Muscle of leg (tissue), 11 donors: Measurements from ENCODE around the gene LIN37. TPM values are rescaled to one million over a fixed set of nuclear protein-coding genes. Genes with fewer than 3 reads are reported as not detected.

Experiments used
- DNase-seq: peaks from one replicate; pipeline ENCODE4 v3.0.0; 2013
- H3K27ac ChIP-seq: one replicate; pipeline ENCODE4 v1.5.1; 2013; ENCODE audit warnings: mild to moderate bottlenecking, low read length, control low read depth
- H3K27me3 ChIP-seq: one replicate; pipeline ENCODE4 v1.6.1; 2013; ENCODE audit warnings: low read length; ENCODE audit not compliant: control insufficient read depth, insufficient read depth
- H3K36me3 ChIP-seq: one replicate; pipeline ENCODE4 v1.6.1; 2013; ENCODE audit warnings: low read length; ENCODE audit not compliant: control insufficient read depth, insufficient read depth
- H3K4me1 ChIP-seq: one replicate; pipeline ENCODE4 v1.6.1; 2013; ENCODE audit warnings: low read length; ENCODE audit not compliant: control insufficient read depth, insufficient read depth
- H3K4me3 ChIP-seq: one replicate; pipeline ENCODE4 v1.5.1; 2013; ENCODE audit warnings: low read length, control low read depth
- H3K9me3 ChIP-seq: replicated peaks from 2 replicates; pipeline ENCODE4 v1.6.1; 2013; ENCODE audit warnings: low read depth, low read length; ENCODE audit not compliant: control insufficient read depth
- WGBS: methylation state at CpG from one replicate; pipeline ENCODE4 v1.1.5; 2013; ENCODE audit warnings: missing lambda C conversion rate; ENCODE audit not compliant: insufficient coverage; 5-methylcytosine and 5-hydroxymethylcytosine counted together
- polyA plus RNA-seq, 8 donors: library from polyadenylated mRNA; unstranded; fragments of 120-200 nt; gene quantifications; one replicate each; pipeline versions ENCODE4 v1.2.1 to v1.2.3, GENCODE V29; 2013; ENCODE audit warnings: inconsistent platforms in 1 of 8, low replicate concordance in 1 of 8; ENCODE audit not compliant: insufficient read length in 8 of 8, insufficient read depth in 1 of 8
- total RNA-seq: library from RNA; stranded (reverse); fragments of 120-200 nt; gene quantifications from one replicate; pipeline ENCODE4 v1.2.4, GENCODE V29; 2013

The LIN37 gene
- total and polyA plus RNA-seq, 9 donors, result 9.2 to 12.8 (median 10.3) TPM

DNA sequence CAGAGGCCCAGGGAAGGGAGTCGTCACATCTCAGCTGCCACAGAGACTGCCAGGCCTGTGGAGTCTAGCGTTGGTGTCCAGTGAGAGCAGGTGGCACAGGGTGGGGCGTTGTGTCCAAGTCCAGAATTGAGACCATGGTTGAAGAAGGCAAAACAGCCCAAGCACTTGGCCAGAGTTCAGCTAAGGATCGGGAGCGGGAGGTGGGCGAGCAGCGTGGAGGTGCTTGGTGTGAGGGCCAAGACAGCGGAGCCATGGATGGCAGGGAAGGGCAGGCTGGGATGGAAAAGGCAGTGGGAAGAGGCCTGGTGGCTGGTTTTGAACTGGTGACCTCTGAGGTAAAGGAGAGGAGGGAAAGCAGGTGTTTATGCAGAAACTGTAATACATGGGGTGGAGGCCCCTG lies 14.1 kb upstream of the LIN37 start:
- no peaks in the 10 kb centered on the region for H3K9me3 ChIP-seq
- H3K27ac ChIP-seq, result no peak overlapping the region
- H3K36me3 ChIP-seq, result peaks cover 92% of the 10 kb centered on the region
- H3K4me1 ChIP-seq, result no peaks in the 10 kb centered on the region
- no peak overlapping the region for H3K4me3 ChIP-seq
- H3K27me3 ChIP-seq, result no peaks in the 10 kb centered on the region
- WGBS, result 90% methylated on average over 8 of the region's 8 CpGs
- no peak for DNase-seq

DNA sequence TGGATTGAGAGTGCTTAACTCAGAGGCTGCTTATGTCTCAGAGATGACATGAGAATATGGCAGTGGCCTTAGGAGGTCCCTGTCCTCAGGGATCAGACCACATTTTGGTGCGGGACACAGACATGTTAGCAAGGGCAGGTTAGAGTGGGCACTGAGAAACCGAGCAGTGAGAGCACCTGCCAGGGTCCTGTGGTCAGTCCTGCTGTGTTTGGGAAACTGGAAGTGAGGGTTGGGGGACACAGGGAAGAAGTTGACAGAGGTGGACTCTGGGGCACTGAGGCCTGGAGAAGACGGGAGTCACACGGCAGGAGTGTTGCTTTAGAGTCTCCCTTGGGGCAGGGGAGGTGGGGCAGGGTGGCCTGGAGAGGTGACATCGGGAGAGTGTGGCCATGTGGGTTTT lies 13.5 kb upstream of the LIN37 start:
- Histone ChIP-seq H3K4me1 (peaks cover 4% of the 10 kb centered on the region), H3K9me3 (no peaks in the 10 kb centered on the region), H3K36me3 (peaks cover 87% of the 10 kb centered on the region), H3K4me3 (no peak overlapping the region), H3K27ac (no peak overlapping the region), H3K27me3 (no peaks in the 10 kb centered on the region)
- WGBS, result 91% methylated on average over 3 of the region's 5 CpGs
- DNase-seq, result no peak

- Histone ChIP-seq H3K4me3 (no peak overlapping the region), H3K36me3 (peaks cover 66% of the 10 kb centered on the region), H3K4me1 (peaks cover 21% of the 10 kb centered on the region), H3K9me3 (no peaks in the 10 kb centered on the region), H3K27ac (no peak overlapping the region), H3K27me3 (no peaks in the 10 kb centered on the region)
- 86% methylated on average over 17 of the region's 22 CpGs for WGBS
- DNase-seq, result no peak
These were observed 11.2 kb upstream of the LIN37 start for GRCh38 chr19:35736913-35737886.

DNA sequence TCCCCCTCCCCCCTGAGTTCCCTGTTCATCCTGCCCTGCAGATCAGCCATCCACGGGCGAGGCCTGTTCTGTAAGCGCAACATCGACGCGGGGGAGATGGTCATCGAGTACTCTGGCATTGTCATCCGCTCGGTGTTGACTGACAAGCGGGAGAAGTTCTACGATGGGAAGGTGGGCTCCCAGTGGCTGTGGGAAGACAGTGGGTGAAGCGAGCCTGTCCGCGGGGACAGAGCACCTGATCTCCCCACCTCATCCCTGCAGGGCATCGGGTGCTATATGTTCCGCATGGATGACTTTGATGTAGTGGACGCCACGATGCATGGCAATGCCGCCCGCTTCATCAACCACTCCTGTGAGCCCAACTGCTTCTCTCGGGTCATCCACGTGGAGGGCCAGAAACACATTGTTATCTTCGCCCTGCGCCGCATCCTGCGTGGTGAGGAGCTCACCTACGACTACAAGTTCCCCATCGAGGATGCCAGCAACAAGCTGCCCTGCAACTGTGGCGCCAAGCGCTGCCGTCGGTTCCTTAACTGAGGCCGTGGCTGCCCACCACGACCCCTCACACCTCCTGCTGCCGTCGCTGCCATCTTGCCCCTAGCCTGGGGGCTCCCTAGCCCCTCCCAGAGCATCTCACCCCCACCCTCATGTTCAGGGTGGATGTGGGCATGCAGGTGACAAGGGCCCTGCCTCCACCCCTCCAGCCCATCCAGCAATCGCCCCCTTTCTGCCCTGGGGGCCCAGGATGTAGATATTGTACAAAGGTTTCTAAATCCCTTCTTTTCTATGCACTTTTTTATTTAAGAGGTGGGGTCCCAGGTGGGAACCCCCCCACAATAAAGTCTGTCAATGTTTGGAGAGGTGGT lies 10.1 kb upstream of the LIN37 start:
- 92% methylated on average over 26 of the region's 37 CpGs for WGBS
- H3K4me3 ChIP-seq, result no peak overlapping the region
- no peak overlapping the region for H3K27ac ChIP-seq
- H3K4me1 ChIP-seq, result peaks cover 23% of the 10 kb centered on the region
- H3K27me3 ChIP-seq, result no peaks in the 10 kb centered on the region
- no peak for DNase-seq
- no peaks in the 10 kb centered on the region for H3K9me3 ChIP-seq
- H3K36me3 ChIP-seq, result peaks cover 66% of the 10 kb centered on the region

DNA sequence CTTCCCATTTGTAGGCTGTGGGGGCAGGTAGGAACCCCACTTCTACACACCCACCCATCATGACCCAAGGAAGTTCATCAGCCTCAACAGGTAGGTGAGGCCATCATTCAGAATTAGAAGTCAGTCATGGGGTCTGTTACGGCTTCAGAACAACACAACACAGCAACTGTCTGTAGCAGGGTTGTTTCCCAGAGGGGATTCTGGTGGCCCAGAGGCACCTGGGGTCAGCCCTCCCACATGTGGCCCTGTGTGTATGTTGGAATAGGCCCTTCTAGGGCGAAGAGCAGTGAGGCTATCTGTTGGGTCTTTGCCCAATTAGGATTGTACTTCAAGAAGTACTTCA lies 9.5 kb upstream of the LIN37 start:
- H3K36me3 ChIP-seq, result peaks cover 64% of the 10 kb centered on the region
- H3K9me3 ChIP-seq, result no peaks in the 10 kb centered on the region
- H3K27me3 ChIP-seq, result no peaks in the 10 kb centered on the region
- H3K4me1 ChIP-seq, result peaks cover 26% of the 10 kb centered on the region
- H3K27ac ChIP-seq, result no peak overlapping the region
- DNase-seq, result no peak
- H3K4me3 ChIP-seq, result no peak overlapping the region
- 50% methylated on average over 1 of the region's 2 CpGs for WGBS

DNA sequence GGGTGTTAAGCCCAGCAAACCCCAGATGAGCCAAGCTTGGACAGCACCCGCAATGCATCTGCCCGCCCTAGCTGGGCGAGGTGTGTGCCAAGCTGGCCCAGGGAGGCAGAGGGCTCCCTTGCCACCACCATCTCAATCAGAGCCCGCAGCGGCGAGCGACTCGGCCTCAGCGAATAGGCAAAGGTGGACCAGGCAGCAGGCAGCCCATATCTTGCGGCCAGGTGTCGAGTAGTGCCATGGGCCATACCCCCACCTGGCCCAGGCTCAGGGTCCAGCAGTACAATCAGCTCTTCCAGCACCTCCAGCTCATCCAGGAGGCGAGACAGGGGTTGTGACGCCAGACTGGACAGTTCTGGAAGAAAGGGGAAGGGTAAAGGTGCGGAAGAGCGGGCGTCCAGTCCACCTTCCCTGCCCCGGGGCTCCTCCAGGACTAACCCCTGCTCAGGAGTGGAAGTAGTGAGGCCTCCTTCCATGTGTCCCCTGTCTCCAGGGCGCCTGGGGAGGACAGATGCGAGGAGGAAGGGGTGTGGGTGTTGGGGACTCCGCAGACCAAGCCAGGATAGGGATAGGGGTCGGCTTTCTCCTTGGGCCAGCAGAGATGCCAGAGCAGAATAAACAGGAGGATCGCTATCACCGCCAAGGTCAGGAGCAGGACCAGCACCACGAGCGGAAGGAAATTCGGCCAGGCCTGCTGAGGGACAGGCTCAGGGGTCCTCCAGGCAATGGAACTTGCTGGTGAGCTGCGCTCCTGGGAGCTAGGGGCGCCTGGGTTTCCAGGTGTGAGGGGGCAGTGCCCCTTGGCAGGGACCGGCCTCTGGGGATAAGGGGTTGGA lies 8.9 kb upstream of the LIN37 start:
- Histone ChIP-seq H3K4me3 (peak overlapping the region; percentile 69), H3K9me3 (no peaks in the 10 kb centered on the region), H3K27me3 (no peaks in the 10 kb centered on the region), H3K36me3 (peaks cover 59% of the 10 kb centered on the region), H3K4me1 (peaks cover 31% of the 10 kb centered on the region), H3K27ac (no peak overlapping the region)
- DNase-seq, result no peak
- 68% methylated on average over 18 of the region's 29 CpGs for WGBS

DNA sequence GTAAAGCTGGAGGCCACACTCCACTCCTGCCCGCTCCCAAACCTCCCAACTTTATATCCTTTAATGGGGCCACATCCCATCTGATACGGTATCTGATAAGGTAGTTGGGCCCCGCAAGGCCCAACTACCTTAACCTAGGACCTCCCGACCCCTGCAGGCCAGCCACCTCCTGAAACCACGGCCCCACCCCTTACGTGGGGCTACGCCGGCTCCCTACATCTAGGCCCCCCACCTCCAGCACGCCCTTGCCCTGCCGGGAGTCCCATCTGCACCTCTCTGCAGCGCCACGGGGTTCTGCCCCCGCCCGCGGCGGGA lies 8.3 kb upstream of the LIN37 start:
- Histone ChIP-seq H3K4me3 (peak overlapping the region; percentile 69), H3K36me3 (peaks cover 53% of the 10 kb centered on the region), H3K9me3 (no peaks in the 10 kb centered on the region), H3K27me3 (no peaks in the 10 kb centered on the region), H3K4me1 (peaks cover 33% of the 10 kb centered on the region), H3K27ac (peak overlapping the region; percentile 73)
- DNase-seq, result no peak
- WGBS, result 3% methylated on average over 13 of the region's 16 CpGs

DNA sequence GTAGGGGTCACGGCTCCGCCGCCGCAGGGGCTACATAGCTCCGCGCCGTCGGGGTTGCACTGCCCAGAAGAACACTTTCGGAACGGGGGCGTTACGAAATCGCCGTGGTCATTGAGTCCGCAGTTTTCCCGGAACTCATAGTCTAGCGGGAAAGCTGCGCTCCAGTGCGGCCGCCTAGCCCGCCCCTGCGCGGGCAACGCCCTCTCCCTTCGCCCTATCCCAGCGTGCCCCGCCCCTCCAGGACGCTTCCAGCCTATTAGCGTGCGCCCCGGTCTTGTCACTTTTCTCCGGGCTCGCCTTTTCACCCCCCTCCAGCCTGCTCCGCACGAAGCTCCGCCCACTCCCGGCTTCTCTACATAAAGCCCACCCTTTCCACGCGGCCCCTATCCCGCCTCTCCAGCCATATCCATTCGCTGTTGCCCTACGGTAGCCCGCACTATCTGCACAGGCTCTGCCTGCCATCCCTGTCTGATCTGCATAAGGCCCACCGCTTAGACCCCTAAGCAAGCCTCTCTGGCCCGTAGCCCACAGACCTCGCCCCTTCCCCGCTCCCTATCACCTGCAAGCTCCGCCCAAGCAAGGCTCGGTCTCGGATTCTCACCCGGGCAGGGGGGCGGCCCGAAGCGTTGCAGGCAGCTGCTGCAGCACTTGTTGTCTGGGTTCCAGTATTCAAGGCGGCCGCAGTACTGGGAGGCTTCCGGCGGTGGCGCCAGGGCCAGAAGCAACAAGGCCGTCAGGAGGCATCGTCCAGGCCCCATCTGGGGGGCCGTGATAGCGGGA lies 7.8 kb upstream of the LIN37 start:
- Histone ChIP-seq H3K27ac (peak overlapping the region; percentile 97), H3K4me3 (peak overlapping the region; percentile 69), H3K4me1 (peaks cover 33% of the 10 kb centered on the region), H3K36me3 (peaks cover 49% of the 10 kb centered on the region), H3K9me3 (no peaks in the 10 kb centered on the region), H3K27me3 (no peaks in the 10 kb centered on the region)
- under 1% methylated on average over 63 of the region's 63 CpGs for WGBS
- DNase-seq, result peak; percentile 99

DNA sequence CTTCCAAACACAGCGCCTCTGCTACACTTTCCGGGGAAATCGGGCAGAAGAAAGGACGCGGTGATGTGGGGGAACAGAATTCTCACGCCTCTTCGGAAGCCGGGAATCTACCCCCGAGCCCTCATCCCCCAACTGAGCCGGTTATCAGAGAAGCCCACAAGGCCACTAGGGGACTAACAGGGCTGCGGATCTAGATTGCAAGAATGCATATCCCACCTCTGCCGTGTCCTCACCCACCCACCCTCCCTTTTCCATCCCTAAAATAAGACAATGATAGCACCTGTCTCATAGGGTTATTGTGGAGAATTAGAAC lies 7.2 kb upstream of the LIN37 start:
- WGBS, result no CpG with 5 or more reads among the region's 12 CpGs
- DNase-seq, result no peak
- H3K9me3 ChIP-seq, result no peaks in the 10 kb centered on the region
- peaks cover 47% of the 10 kb centered on the region for H3K36me3 ChIP-seq
- H3K4me1 ChIP-seq, result peaks cover 38% of the 10 kb centered on the region
- no peaks in the 10 kb centered on the region for H3K27me3 ChIP-seq
- H3K27ac ChIP-seq, result peak overlapping the region; percentile 97
- peak overlapping the region; percentile 69 for H3K4me3 ChIP-seq
